Testis (tissue), 3 donors: ENCODE measurements around the gene CALY. TPM values are rescaled to one million over a fixed set of nuclear protein-coding genes. Genes with fewer than 3 reads are reported as not detected.

Experiments used
- DNase-seq: peaks from one replicate; pipeline ENCODE4 v3.0.0-alpha.2; 2019
- H3K27ac ChIP-seq, 2 donors: fragments of 200-600 bp; sonication (generic); one replicate each; pipeline ENCODE4 v1.5.1; 2019
- H3K27me3 ChIP-seq: fragments of 200-600 bp; sonication (generic); one replicate; pipeline ENCODE4 v1.5.1; 2019
- H3K36me3 ChIP-seq: fragments of 200-600 bp; sonication (generic); one replicate; pipeline ENCODE4 v1.5.1; 2017; ENCODE audit warnings: low read depth; ENCODE audit errors: missing control alignments
- H3K4me1 ChIP-seq: fragments of 200-600 bp; sonication (generic); one replicate; pipeline ENCODE4 v1.5.1; 2019
- H3K4me3 ChIP-seq, 2 donors: fragments of 200-600 bp; sonication (generic); one replicate each; pipeline ENCODE4 v1.5.1; 2017 to 2019
- H3K9me3 ChIP-seq: fragments of 200-600 bp; sonication (generic); one replicate; pipeline ENCODE4 v1.5.1; 2017
- POLR2A ChIP-seq: fragments of 450-650 bp; IDR thresholded peaks from one replicate; pipeline ENCODE4 v1.6.1; 2017; ENCODE audit warnings: antibody characterized with exemption, mild to moderate bottlenecking, moderate library complexity
- WGBS, 2 donors: methylation state at CpG; one replicate each; pipeline ENCODE4 v1.1.5; 2018; 5-methylcytosine and 5-hydroxymethylcytosine counted together
- intact Hi-C: fragments of 100-400 bp; cut with DNase I; formaldehyde crosslinking; loops from one replicate; pipeline ENCODE4 v1.15.1; 2023; ENCODE audit warnings: low total_unique reads
- polyA plus RNA-seq: library from polyadenylated mRNA; stranded (reverse); fragments of 350-450 nt; fragmentation: Illumina TruSeq; extraction: RNeasy Lipid Tissue Mini Kit (QIAGEN cat#74804); gene quantifications from one replicate; pipeline ENCODE4 v1.2.3, GENCODE V29; 2014; ENCODE audit warnings: low read depth, low replicate concordance; ENCODE audit not compliant: insufficient read depth
- total RNA-seq, 2 donors: library from RNA; depleted of rRNA; stranded (reverse); fragments of >200 nt; gene quantifications; one replicate each; pipeline ENCODE4 v1.2.3, GENCODE V29; 2016
- TF ChIP-seq, protein P1 (sequence below), 3 experiments: fragments of 450-650 bp in 2 of 3; fragments of 200-600 bp in 1 of 3; sonication (generic) in 1 of 3; IDR thresholded peaks; one replicate each; pipeline ENCODE4 v1.5.1; 2016 to 2019; ENCODE audit warnings: antibody characterized with exemption in 3 of 3, mild to moderate bottlenecking in 2 of 3, moderate library complexity in 1 of 3

CALY gene
- total and polyA plus RNA-seq, 3 donors from 2014 or later = 4.9 to 35.5 (median 19.2) TPM

DNA sequence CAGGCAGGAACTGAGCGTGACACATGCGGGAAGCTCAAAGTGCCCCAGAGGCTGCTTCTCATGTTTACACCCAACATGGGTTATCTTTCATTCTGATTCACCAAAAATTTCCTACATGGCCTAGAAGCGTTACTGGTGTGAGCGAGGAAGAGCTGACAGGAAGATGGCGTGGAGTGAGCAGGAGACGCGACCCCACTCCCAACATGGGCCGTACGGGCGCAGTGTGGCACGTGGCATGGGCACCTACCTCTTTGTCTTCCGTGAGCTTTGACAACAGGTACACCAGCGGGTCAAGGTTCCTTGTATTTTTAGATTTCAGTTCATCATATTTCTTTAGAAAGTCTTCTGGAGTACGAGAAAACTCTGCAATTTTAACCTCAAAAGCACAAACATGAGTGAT lies 37.0 kb downstream of the CALY start:
- Histone ChIP-seq H3K27me3 (no peaks in the 10 kb centered on the region), H3K27ac (no peak overlapping the region), H3K36me3 (no peaks in the 10 kb centered on the region), H3K4me1 (peaks cover under 1% of the 10 kb centered on the region), H3K4me3 (no peak overlapping the region), H3K9me3 (no peaks in the 10 kb centered on the region)
- 93 to 95% methylated on average over 14 of the region's 14 CpGs for WGBS, 2 donors
- DNase-seq = no peak
- intact Hi-C loops = no loop called here
- TF ChIP-seq, protein P1, sequence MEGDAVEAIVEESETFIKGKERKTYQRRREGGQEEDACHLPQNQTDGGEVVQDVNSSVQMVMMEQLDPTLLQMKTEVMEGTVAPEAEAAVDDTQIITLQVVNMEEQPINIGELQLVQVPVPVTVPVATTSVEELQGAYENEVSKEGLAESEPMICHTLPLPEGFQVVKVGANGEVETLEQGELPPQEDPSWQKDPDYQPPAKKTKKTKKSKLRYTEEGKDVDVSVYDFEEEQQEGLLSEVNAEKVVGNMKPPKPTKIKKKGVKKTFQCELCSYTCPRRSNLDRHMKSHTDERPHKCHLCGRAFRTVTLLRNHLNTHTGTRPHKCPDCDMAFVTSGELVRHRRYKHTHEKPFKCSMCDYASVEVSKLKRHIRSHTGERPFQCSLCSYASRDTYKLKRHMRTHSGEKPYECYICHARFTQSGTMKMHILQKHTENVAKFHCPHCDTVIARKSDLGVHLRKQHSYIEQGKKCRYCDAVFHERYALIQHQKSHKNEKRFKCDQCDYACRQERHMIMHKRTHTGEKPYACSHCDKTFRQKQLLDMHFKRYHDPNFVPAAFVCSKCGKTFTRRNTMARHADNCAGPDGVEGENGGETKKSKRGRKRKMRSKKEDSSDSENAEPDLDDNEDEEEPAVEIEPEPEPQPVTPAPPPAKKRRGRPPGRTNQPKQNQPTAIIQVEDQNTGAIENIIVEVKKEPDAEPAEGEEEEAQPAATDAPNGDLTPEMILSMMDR (IDR thresholded peaks at IDR 0.05) = no peak
- no peak for TF ChIP-seq POLR2A

DNA sequence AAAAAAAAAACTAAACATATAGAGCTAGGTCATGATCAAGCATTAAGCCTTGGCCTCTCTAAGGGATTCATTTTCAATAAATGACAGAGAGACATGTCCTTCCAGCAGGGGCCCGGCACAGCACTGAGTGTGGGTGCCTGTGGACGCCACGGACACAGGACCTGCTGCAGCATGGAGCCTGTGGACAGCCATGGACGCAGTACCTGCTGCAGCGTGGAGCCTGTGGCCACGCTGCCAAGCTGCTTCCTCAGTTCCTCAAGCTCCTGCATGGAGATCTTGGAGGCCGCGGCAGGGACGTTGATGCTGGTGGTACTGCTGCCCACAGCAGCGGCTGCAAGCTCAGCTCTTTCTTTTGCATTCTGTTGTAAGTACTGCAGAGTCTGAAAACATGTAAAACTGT lies 37.5 kb downstream of the CALY start:
- DNase-seq = no peak
- Histone ChIP-seq H3K27me3 (no peaks in the 10 kb centered on the region), H3K4me3 (no peak overlapping the region), H3K9me3 (no peaks in the 10 kb centered on the region), H3K4me1 (no peaks in the 10 kb centered on the region), H3K36me3 (no peaks in the 10 kb centered on the region), H3K27ac (no peak overlapping the region)
- WGBS, 2 donors = 88 to 96% methylated on average over 4 to 10 of the region's 10 CpGs
- TF ChIP-seq, protein P1 (IDR thresholded peaks at IDR 0.05) = no peak
- TF ChIP-seq POLR2A = no peak
- intact Hi-C loops = no loop called here

DNA sequence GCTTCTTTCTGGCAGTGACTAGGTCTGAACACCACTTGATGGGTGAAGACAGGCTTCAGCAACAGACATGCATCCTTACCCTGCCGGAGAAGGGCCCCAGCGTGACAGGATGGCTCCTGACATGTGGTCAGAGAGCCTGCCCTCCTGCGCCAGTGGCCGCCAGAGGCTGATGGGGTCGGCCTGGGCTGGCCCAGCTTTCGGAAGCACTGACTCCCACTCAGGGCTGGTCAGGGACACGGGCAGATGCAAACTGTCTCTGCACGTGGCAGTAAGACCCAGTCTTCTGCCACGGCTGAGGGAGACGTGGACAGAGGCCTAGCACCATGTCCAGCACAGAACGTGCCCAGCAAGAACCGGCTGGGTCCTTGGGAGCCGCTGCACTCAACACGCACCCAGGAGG lies 38.2 kb downstream of the CALY start:
- no peaks in the 10 kb centered on the region for H3K27me3 ChIP-seq
- intact Hi-C loops = no loop called here
- H3K9me3 ChIP-seq = no peaks in the 10 kb centered on the region
- no peak overlapping the region for H3K27ac ChIP-seq
- no peak for DNase-seq
- no peaks in the 10 kb centered on the region for H3K4me1 ChIP-seq
- H3K36me3 ChIP-seq = no peaks in the 10 kb centered on the region
- TF ChIP-seq, protein P1 (IDR thresholded peaks at IDR 0.05) = no peak
- no peak for TF ChIP-seq POLR2A
- H3K4me3 ChIP-seq = no peak overlapping the region
- WGBS, 2 donors = 86 to 97% methylated on average over 7 to 13 of the region's 14 CpGs

DNA sequence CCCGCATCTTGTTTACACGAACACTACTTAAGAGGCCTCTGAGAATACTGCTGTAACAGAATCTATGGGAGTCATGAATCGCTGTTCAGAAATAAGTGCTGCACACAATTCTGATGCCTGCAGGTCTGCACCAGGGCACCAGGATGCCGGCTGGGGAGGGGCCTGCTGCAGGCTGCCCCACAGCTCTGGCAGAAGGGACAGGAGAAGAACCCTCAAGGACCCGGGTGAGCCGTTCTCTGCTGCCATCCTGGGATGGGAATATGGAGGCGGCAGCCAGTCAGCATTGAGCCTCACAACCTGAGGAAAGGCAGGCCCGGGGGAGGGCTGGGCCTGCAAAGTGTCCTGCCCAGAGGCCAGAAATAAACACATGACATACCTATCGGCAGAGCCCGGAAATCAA lies 39.2 kb downstream of the CALY start:
- no peaks in the 10 kb centered on the region for H3K36me3 ChIP-seq

More for the DNA sequence above, 39.2 kb downstream of the CALY start:
- DNase-seq = no peak
- no peaks in the 10 kb centered on the region for H3K27me3 ChIP-seq
- WGBS, 2 donors = 93 to 94% methylated on average over 10 of the region's 10 CpGs
- no peaks in the 10 kb centered on the region for H3K9me3 ChIP-seq
- TF ChIP-seq POLR2A = no peak
- TF ChIP-seq, protein P1 (IDR thresholded peaks at IDR 0.05) = no peak
- intact Hi-C loops = no loop called here
- H3K4me3 ChIP-seq = no peak overlapping the region
- no peak overlapping the region for H3K27ac ChIP-seq
- H3K4me1 ChIP-seq = no peaks in the 10 kb centered on the region
